ENCODE results near the gene COL6A2. TPM values are rescaled to one million over a fixed set of nuclear protein-coding genes. Genes with fewer than 3 reads are reported as not detected.

Gene COL6A2
- total RNA-seq, 1 donor from 2014 or later, result 157 TPM

GRCh38 chr21:46120301-46121285, 22.7 kb downstream of the COL6A2 start:
- peak; percentile 63 for DNase-seq (ENCODE audit: low spot score)
- intact Hi-C loops (cut with DNase I), result loop anchor here (10.0 kb wide), 1 partner anchor 126 kb away; no protein-coding TSS in a partner anchor

GRCh38 chr21:46121286-46122221, 23.6 kb downstream of the COL6A2 start:
- peak; percentile 71 for DNase-seq (ENCODE audit: low spot score)
- intact Hi-C loops (cut with DNase I), result loop anchor here (10.0 kb wide), 1 partner anchor 127 kb away; no protein-coding TSS in a partner anchor

DNA sequence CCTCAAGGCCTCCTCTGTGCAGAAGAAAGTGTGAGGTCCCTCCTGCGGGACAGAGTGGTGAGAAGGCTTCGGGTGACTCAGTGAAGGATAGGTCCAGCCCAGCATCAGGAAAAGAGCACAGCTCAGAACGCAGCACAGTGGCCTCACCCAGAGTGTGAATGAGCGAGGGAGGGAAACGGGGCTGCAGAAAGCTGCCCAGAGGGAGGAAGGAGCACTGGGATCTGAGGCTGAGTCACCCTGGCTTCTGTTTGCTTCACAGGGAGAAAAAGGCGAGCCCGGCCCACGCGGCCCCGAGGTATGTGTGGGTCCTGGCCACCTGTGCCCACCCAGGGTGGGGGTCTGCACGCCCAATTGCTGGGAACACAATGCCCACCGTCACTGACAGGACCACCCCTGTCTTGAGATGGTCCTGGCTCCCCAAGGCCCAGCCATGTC, 24.3 kb downstream of the COL6A2 start:
- DNase-seq (ENCODE audit: low spot score), result peak; percentile 50
- intact Hi-C loops (cut with DNase I), result loop anchor here (10.0 kb wide), 1 partner anchor 127 kb away; no protein-coding TSS in a partner anchor

DNA sequence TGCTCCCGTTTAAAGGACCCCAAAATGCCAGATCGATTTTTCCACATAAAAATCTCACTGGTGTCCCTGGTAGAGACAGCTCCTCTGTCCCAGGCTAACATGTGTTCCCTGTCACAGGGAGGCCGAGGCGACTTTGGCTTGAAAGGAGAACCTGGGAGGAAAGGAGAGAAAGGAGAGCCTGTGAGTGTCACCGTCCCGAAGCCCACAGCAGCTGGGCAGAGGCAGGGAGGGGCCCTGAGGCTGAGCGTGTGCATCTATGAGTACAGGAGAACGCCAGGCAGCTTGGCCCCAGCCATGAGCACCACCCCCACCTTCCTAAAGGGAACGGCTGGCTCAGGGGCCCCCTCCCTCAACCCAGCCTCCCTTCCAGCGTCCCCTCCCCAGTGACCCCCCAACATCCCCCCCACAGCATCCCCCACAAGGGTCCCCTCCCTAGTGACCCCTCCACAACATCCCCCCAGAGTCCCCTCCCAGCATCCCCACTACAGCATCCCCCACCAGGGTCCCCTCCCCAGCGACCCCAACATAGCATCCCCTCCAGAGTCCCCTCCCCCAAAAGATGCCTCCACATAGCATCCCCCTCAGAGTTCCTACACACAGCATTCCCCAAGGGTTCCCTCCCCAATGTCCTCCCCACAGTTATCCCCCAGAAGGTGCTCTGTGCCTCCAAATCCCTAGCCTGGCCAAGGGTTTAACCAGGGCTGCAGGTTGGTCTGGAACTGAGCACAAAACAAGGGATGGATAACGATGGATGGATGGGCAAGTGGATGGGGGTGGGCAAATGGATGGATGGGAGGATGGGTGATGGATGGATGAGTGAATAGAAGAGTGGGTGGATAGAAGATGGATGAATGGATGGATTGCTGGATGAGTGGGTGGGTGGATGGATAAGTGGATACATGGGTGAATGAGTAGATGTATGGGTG, 25.1 kb downstream of the COL6A2 start:
- intact Hi-C loops (cut with DNase I), result loop anchor here (10.0 kb wide), 1 partner anchor 128 kb away; no protein-coding TSS in a partner anchor
- peak; percentile 51 for DNase-seq (ENCODE audit: low spot score)

- intact Hi-C loops (cut with DNase I), result loop anchor here (10.0 kb wide), 1 partner anchor 130 kb away; no protein-coding TSS in a partner anchor
- DNase-seq (ENCODE audit: low spot score), result peak; percentile 33
These were observed 26.4 kb downstream of the COL6A2 start for GRCh38 chr21:46124083-46124925.

GRCh38 chr21:46124926-46125845, 27.3 kb downstream of the COL6A2 start:
- peak; percentile 68 for DNase-seq (ENCODE audit: low spot score)
- intact Hi-C loops (cut with DNase I), result loop anchor here (10.0 kb wide), 1 partner anchor 130 kb away; no protein-coding TSS in a partner anchor

DNA sequence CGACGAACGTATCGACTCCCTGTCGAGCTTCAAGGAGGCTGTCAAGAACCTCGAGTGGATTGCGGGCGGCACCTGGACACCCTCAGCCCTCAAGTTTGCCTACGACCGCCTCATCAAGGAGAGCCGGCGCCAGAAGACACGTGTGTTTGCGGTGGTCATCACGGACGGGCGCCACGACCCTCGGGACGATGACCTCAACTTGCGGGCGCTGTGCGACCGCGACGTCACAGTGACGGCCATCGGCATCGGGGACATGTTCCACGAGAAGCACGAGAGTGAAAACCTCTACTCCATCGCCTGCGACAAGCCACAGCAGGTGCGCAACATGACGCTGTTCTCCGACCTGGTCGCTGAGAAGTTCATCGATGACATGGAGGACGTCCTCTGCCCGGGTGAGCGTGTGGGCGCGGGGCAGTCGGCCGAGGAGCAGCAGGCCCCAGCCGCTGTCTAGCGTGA, 28.0 kb downstream of the COL6A2 start:
- DNase-seq (ENCODE audit: low spot score), result peak; percentile 69
- intact Hi-C loops (cut with DNase I), result loop anchor here (10.0 kb wide), 1 partner anchor 131 kb away; no protein-coding TSS in a partner anchor

DNA sequence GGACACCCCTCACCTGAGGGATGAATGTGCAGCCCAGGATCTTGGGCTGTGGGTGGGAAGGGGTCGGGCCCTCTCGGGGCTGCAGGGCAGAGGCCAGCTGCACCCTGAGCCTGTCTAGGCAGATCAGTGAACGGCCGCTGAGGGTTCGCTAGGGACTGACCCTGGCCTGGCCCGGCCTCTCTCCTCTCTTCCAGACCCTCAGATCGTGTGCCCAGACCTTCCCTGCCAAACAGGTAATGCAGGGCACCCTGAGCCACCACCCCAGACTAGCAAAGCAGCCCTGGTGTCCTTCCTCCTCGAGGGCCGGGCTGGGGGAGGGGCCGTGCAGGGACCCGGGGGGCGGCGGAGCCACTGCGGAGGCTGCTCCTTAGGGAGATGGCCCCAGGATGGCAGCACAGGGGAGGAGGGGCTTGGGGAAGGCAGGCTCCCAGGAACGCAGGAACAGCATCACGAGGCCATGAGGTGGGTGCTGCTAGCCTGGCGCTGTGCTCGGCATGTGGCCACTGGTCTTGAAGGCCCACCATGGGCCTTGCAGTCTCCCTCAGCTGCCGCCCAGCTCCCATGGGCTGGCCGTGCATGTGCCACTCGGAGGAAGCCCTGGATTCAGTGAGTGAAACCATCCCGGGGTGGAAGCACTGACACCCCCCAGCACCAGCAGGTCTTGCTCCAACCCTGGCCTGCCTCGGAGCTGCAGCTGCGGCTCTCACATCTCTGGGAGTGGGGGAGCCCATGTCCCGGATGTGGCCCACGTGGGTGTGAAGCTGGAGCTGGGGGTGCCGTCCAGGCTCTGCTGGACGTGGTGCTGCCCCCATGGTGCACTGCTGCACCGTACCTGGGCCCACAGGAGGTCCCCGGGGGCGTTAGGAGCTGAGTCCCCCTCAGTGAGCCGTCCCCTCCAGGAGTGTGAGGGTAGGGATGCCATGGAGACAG, 28.7 kb downstream of the COL6A2 start:
- intact Hi-C loops (cut with DNase I), result loop anchor here (10.0 kb wide), 1 partner anchor 132 kb away; no protein-coding TSS in a partner anchor
- peak; percentile 74 for DNase-seq (ENCODE audit: low spot score)

DNA sequence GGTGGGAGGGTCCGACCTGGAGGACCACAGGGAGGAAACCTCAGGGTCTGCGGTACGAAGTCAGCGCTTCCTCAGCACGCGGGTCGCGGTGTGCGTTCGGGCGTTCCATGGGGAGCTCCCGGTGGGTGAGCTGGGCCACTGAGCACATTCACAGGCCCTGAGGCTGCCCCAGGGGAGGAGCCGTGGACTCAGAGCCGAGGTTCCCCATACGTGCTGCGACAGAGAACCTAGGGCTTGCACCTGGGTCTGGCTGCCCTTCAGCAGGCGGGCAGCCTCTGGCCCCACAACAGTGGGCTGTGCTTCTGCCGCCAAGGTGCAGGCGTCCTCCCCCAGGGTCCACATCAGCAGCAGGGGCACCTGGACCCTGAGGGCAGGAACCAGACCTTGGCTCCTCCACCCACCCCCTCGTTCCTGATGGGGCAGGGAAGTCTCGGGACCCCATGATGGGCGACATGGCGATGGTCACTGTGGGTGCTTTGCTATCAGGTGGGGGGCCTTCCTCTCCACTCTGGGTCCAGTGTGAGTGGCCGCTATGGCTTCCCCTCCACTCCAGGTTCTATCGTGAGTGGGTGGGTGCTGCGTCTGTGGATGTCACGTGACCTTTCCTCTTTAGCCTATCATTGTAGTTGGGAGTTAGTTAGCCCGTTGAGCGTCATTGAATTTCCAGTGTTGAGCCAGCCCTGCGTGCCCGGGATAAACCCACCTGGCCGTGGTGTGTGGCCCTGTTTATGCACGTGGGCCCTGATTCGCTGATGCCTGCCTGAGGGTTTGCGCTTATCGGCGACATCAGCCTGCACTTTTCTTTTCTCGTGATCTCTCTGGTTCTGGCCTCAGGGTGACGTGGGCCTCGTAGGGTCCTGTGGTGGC, 29.6 kb downstream of the COL6A2 start:
- DNase-seq (ENCODE audit: low spot score), result no peak
- intact Hi-C loops (cut with DNase I), result loop anchor here (10.0 kb wide), 1 partner anchor 133 kb away; no protein-coding TSS in a partner anchor

GRCh38 chr21:46128106-46128932, 30.4 kb downstream of the COL6A2 start:
- DNase-seq (ENCODE audit: low spot score), result peak; percentile 80
- intact Hi-C loops (cut with DNase I), result loop anchor here (10.0 kb wide), 1 partner anchor 134 kb away; no protein-coding TSS in a partner anchor

- intact Hi-C loops (cut with DNase I), result loop anchor here (10.0 kb wide), 1 partner anchor 134 kb away; no protein-coding TSS in a partner anchor
- DNase-seq (ENCODE audit: low spot score), result peak; percentile 72
These were observed 31.1 kb downstream of the COL6A2 start for GRCh38 chr21:46128933-46129571.

DNA sequence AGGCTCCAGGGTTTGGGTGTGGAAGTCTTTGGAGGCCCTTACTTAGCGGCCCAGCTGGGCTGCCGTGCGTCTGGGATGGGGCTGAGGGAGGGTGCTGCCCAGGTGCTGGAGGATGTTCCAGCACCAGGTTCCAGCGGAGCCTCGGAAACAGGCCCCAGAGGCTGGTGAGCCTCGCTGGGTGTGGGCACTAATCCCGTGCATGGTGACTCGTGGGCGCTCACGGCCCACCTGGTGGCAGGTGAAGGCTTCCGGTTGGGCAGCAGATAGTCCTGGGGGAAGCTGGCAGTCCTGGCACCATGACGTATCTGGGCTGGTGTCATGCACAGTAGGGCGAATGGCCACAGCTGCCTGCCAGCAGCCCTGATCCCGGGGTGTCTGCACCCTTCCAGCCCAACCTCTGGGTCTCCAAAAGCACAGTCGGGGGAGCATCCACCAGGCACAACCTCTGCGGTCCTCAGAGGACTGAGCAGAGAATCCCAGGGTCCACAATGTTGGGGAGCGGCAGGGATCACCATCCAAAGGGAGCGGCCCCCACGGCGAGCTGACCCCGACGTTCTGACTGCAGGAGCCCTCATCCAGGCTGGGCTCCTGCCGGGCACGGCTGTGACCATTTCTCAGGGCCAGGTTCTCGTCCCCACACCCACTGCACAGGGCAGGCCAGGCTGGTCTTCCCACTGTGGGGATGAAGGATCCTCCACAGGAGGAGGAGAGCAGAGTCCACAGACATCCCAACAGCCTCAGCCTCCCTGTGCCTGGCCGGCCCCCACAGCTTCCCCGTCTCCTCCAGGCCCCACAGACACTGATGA, 32.1 kb downstream of the COL6A2 start:
- intact Hi-C loops (cut with DNase I), result loop anchor here (10.0 kb wide), 1 partner anchor 135 kb away; no protein-coding TSS in a partner anchor
- no peak for DNase-seq (ENCODE audit: low spot score)

Measured in cardiac septum (tissue), 1 donor.